Spleen (tissue), 7 donors: ENCODE results near the gene SULT1A2.

Experiments used
- POLR2A ChIP-seq, 3 donors: fragments of 450-650 bp; IDR thresholded peaks; one replicate each; pipeline ENCODE4 v1.5.1; 2017; ENCODE audit warnings: antibody characterized with exemption in 3 of 3, mild to moderate bottlenecking in 1 of 3
- POLR2AphosphoS5 ChIP-seq, 3 donors: sonication (generic); formaldehyde crosslinking; IDR thresholded peaks; one replicate each; pipeline ENCODE4 v1.5.1; 2017; ENCODE audit warnings: antibody characterized with exemption in 3 of 3
- TF ChIP-seq, protein P1 (sequence below), 11 experiments: fragments of 200-600 bp in 7 of 11; fragments of 450-650 bp in 4 of 11; sonication (generic) in 4 of 11; IDR thresholded peaks in 8 of 11; conservative IDR thresholded peaks in 3 of 11; 1 replicate in 7 of 11; 2 replicates in 4 of 11; pipeline versions ENCODE4 v1.4.0 to v1.8.0; 2016 to 2021; ENCODE audit warnings: antibody characterized with exemption in 11 of 11, inconsistent platforms in 4 of 11, mild to moderate bottlenecking in 1 of 11
- donor health status: DM: no; HTN: no; CAD: no; lungs with moderate emphysema.
- donor health status: DM: no; HTN: no; CAD: no.
- donor health status: DM: no; HTN: no; CAD: no.

DNA sequence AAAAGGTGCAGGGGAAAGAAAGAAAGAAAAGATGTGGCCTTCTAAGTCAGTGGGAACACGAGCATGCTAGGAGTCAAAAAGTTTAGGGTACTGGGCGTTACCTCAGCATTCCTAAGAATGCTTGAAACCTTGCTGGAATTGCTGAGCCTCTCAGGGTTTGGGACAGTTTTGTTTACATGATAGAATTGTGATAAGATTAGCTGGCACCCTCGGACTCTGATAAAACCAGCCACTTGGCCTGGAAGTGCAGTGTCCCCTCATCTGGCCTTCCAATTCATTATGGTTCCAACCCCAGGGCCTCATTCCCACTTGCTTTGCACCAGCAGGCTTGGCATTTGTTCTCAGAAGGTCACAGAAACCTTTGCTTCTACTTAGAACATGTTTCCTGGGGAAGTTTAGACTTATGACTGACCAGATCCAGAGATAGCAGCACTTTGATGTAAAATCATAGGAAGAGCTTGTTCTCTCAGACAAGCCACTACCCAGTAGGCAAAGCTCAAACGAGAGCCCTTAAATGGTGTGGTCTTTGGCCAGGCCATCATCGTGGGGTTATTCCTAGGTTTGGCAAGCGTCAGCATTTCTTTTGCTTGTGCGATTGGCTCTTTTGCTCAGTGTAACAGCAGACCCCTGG lies 35.2 kb downstream of the SULT1A2 start:
- TF ChIP-seq POLR2AphosphoS5 (IDR thresholded peaks at IDR 0.05) (no peak), POLR2A (IDR thresholded peaks at IDR 0.05) (no peak)
- TF ChIP-seq, protein P1, sequence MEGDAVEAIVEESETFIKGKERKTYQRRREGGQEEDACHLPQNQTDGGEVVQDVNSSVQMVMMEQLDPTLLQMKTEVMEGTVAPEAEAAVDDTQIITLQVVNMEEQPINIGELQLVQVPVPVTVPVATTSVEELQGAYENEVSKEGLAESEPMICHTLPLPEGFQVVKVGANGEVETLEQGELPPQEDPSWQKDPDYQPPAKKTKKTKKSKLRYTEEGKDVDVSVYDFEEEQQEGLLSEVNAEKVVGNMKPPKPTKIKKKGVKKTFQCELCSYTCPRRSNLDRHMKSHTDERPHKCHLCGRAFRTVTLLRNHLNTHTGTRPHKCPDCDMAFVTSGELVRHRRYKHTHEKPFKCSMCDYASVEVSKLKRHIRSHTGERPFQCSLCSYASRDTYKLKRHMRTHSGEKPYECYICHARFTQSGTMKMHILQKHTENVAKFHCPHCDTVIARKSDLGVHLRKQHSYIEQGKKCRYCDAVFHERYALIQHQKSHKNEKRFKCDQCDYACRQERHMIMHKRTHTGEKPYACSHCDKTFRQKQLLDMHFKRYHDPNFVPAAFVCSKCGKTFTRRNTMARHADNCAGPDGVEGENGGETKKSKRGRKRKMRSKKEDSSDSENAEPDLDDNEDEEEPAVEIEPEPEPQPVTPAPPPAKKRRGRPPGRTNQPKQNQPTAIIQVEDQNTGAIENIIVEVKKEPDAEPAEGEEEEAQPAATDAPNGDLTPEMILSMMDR (IDR thresholded peaks at IDR 0.05 in 8 of 11, conservative IDR thresholded peaks at IDR 0.05 in 3 of 11) = no peak
